ENCODE data around the gene CST7.

DNA sequence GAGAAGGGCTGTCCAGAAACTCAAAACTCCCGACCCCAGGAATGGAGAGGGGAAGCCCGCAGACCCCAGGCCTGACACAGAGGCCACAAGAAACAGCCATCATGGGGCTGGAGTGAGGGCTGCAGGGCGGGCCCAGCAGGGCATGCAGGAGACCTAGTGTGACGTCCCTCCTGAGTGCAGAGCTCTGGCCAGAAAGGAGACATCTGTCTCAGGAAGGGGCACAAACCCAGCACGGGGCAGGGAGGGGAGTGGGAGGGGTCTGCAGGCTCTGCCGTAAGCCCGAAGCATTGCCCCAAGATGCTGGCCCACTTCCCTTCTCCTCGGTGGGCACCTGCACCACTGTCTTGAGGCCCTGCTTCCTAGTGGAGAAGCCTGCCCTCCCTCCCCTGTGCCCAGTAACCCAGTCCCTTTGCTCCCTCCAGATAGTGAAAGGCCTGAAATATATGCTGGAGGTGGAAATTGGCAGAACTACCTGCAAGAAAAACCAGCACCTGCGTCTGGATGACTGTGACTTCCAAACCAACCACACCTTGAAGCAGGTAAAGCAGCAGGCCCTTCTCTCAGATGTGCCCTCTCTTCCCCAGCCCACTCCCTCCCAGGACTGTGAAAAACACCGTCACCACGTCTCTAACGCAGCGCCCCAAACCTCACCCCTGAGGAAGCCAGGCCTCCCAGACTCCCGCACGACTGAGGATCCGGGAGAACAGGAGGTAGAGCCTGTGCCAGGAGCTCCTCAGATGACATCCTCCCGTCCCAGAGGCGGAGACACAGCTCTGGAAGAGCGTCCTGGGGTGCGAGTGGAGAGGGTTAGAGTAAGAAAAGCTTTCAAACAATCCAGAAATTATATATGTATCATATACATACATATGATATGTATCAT is 9.7 kb downstream of the CST7 start:
- TF ChIP-seq TAF1 (IDR thresholded peaks at IDR 0.05; ENCODE audit: borderline replicate concordance, insufficient read depth, low read length): no peak
- TF ChIP-seq, protein P1, sequence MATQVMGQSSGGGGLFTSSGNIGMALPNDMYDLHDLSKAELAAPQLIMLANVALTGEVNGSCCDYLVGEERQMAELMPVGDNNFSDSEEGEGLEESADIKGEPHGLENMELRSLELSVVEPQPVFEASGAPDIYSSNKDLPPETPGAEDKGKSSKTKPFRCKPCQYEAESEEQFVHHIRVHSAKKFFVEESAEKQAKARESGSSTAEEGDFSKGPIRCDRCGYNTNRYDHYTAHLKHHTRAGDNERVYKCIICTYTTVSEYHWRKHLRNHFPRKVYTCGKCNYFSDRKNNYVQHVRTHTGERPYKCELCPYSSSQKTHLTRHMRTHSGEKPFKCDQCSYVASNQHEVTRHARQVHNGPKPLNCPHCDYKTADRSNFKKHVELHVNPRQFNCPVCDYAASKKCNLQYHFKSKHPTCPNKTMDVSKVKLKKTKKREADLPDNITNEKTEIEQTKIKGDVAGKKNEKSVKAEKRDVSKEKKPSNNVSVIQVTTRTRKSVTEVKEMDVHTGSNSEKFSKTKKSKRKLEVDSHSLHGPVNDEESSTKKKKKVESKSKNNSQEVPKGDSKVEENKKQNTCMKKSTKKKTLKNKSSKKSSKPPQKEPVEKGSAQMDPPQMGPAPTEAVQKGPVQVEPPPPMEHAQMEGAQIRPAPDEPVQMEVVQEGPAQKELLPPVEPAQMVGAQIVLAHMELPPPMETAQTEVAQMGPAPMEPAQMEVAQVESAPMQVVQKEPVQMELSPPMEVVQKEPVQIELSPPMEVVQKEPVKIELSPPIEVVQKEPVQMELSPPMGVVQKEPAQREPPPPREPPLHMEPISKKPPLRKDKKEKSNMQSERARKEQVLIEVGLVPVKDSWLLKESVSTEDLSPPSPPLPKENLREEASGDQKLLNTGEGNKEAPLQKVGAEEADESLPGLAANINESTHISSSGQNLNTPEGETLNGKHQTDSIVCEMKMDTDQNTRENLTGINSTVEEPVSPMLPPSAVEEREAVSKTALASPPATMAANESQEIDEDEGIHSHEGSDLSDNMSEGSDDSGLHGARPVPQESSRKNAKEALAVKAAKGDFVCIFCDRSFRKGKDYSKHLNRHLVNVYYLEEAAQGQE (IDR thresholded peaks at IDR 0.05; ENCODE audit: insufficient read depth in 1 of 2, low read depth in 2 of 2, low read length in 2 of 2): no peak
- no peak for TF ChIP-seq SIN3A (IDR thresholded peaks at IDR 0.05; ENCODE audit: borderline replicate concordance, insufficient read depth, low read length)

All from PFSK-1 (cell line).